Neural progenitor cell (in vitro differentiated cells): ENCODE results near the gene ING5. TPM values are rescaled to one million over a fixed set of nuclear protein-coding genes. Genes with fewer than 3 reads are reported as not detected.

Experiments
- DNase-seq: peaks from one replicate; pipeline ENCODE4 v3.0.0-alpha.2; 2016; ENCODE audit warnings: low spot score
- H2AFZ ChIP-seq: fragments of 200-600 bp; sonication (generic); replicated peaks from 2 replicates; pipeline ENCODE4 v1.6.1; 2016; ENCODE audit warnings: antibody characterized with exemption
- H3F3A ChIP-seq: fragments of 200-600 bp; sonication (generic); 2 replicates; pipeline ENCODE4 v1.6.1; 2016; ENCODE audit warnings: antibody characterized with exemption, low read depth
- H3K27ac ChIP-seq: fragments of 200-600 bp; sonication (generic); 2 replicates; pipeline ENCODE4 v1.5.1; 2016; ENCODE audit warnings: mild to moderate bottlenecking
- H3K27me3 ChIP-seq: fragments of 200-600 bp; sonication (generic); 2 replicates; pipeline ENCODE4 v1.6.1; 2016; ENCODE audit warnings: mild to moderate bottlenecking, moderate library complexity
- H3K36me3 ChIP-seq: fragments of 200-600 bp; sonication (generic); 2 replicates; pipeline ENCODE4 v1.5.1; 2016
- H3K4me1 ChIP-seq: fragments of 200-600 bp; sonication (generic); 2 replicates; pipeline ENCODE4 v1.6.1; 2016; ENCODE audit warnings: mixed run types
- H3K4me2 ChIP-seq: fragments of 200-600 bp; sonication (generic); 2 replicates; pipeline ENCODE4 v1.6.1; 2016
- H3K4me3 ChIP-seq: fragments of 200-600 bp; sonication (generic); 2 replicates; pipeline ENCODE4 v1.5.1; 2016
- H3K79me2 ChIP-seq: fragments of 200-600 bp; sonication (generic); 2 replicates; pipeline ENCODE4 v1.6.1; 2016; ENCODE audit warnings: low read depth
- H3K9ac ChIP-seq: fragments of 200-600 bp; sonication (generic); 2 replicates; pipeline ENCODE4 v1.6.1; 2016
- H3K9me3 ChIP-seq: fragments of 200-600 bp; sonication (generic); 2 replicates; pipeline ENCODE4 v1.5.1; 2016; ENCODE audit warnings: low read depth
- H4K20me1 ChIP-seq: fragments of 200-600 bp; sonication (generic); 2 replicates; pipeline ENCODE4 v1.6.1; 2016; ENCODE audit warnings: low read depth
- H3K27ac Mint-ChIP-seq: 3 replicates; pipeline ENCODE4 v1.8.0; 2021; ENCODE audit warnings: mixed read lengths
- H3K27me3 Mint-ChIP-seq: 2 replicates; pipeline ENCODE4 v1.8.0; 2022; ENCODE audit warnings: low read depth, mild to moderate bottlenecking, inconsistent platforms, moderate library complexity, mixed read lengths; ENCODE audit not compliant: insufficient read depth
- H3K36me3 Mint-ChIP-seq: 3 replicates; pipeline ENCODE4 v1.8.0; 2021; ENCODE audit warnings: mixed read lengths
- H3K4me1 Mint-ChIP-seq: 3 replicates; pipeline ENCODE4 v1.8.0; 2021; ENCODE audit warnings: mixed read lengths
- H3K4me3 Mint-ChIP-seq: 3 replicates; pipeline ENCODE4 v1.8.0; 2021; ENCODE audit warnings: mild to moderate bottlenecking, moderate library complexity, mixed read lengths
- H3K9me3 Mint-ChIP-seq: 3 replicates; pipeline ENCODE4 v1.8.0; 2020; ENCODE audit warnings: mixed read lengths
- CTCF ChIP-seq: fragments of 200-600 bp; sonication (generic); IDR thresholded peaks from 2 replicates; pipeline ENCODE4 v1.5.1; 2017; ENCODE audit warnings: antibody characterized with exemption, mild to moderate bottlenecking
- EZH2 ChIP-seq: fragments of 200-600 bp; sonication (generic); IDR thresholded peaks from 2 replicates; pipeline ENCODE4 v1.6.1; 2017; ENCODE audit warnings: antibody characterized with exemption, mild to moderate bottlenecking, moderate library complexity
- EZH2phosphoT487 ChIP-seq: fragments of 200-600 bp; sonication (generic); IDR thresholded peaks from 2 replicates; pipeline ENCODE4 v1.6.1; 2017; ENCODE audit warnings: antibody characterized with exemption
- total RNA-seq: library from RNA; depleted of rRNA; stranded (reverse); fragments of >200 nt; gene quantifications from 2 replicates; pipeline ENCODE4 v1.2.3, GENCODE V29; 2015; ENCODE audit warnings: low replicate concordance

The ING5 gene
- 38.2 and 49.0 TPM in 2 replicates for total RNA-seq

- peak within 1 kb of the TSS; percentile 91 for H3K4me3 Mint-ChIP-seq
- no peak for TF ChIP-seq EZH2
- no peak for TF ChIP-seq CTCF
- TF ChIP-seq EZH2phosphoT487, result no peak
- peak within 1 kb of the TSS; percentile 26 for H2AFZ ChIP-seq
- H3F3A ChIP-seq, result peaks cover 7% of the 10 kb centered on the region
- peak; percentile 98 for DNase-seq
- peaks cover 10% of the 10 kb centered on the region for H3K9me3 Mint-ChIP-seq
- peak within 1 kb of the TSS; percentile 50 for H3K9ac ChIP-seq
- peaks cover 15% of the 10 kb centered on the region for H3K36me3 ChIP-seq
- H3K4me3 ChIP-seq, result peak within 1 kb of the TSS; percentile 100
- peaks cover 39% of the 10 kb centered on the region for H3K79me2 ChIP-seq
- no peak within 1 kb of the TSS for H3K27ac Mint-ChIP-seq
- peaks cover 8% of the 10 kb centered on the region for H3K27me3 Mint-ChIP-seq
- H3K9me3 ChIP-seq, result no peaks in the 10 kb centered on the region
- H3K4me1 Mint-ChIP-seq, result peaks cover 9% of the 10 kb centered on the region
- peaks cover 22% of the 10 kb centered on the region for H3K36me3 Mint-ChIP-seq
- peak within 1 kb of the TSS; percentile 94 for H3K27ac ChIP-seq
- H3K4me2 ChIP-seq, result peak within 1 kb of the TSS; percentile 87
- peaks cover 14% of the 10 kb centered on the region for H4K20me1 ChIP-seq
- no peaks in the 10 kb centered on the region for H3K27me3 ChIP-seq
- peaks cover 8% of the 10 kb centered on the region for H3K4me1 ChIP-seq
Measured at GRCh38 chr2:241701399-241702154, at the start of gene ING5. Gene ING5 (plus strand): TSS chr2:241702039. CDS start chr2:241702066, 27 bp downstream.

- H3K4me1 Mint-ChIP-seq, result peaks cover 4% of the 10 kb centered on the region
- Histone ChIP-seq H3K79me2 (peaks cover 51% of the 10 kb centered on the region), H4K20me1 (peaks cover 44% of the 10 kb centered on the region), H2AFZ (no peak overlapping the region), H3K4me1 (peaks cover 9% of the 10 kb centered on the region), H3K27me3 (no peaks in the 10 kb centered on the region), H3K9me3 (no peaks in the 10 kb centered on the region), H3F3A (peaks cover 6% of the 10 kb centered on the region), H3K4me3 (no peak overlapping the region), H3K9ac (no peak overlapping the region), H3K36me3 (no peaks in the 10 kb centered on the region), H3K4me2 (no peak overlapping the region), H3K27ac (no peak overlapping the region)
- peak overlapping the region; percentile 89 for H3K27ac Mint-ChIP-seq
- no peaks in the 10 kb centered on the region for H3K27me3 Mint-ChIP-seq
- no peak overlapping the region for H3K4me3 Mint-ChIP-seq
- no peak for DNase-seq
- no peaks in the 10 kb centered on the region for H3K9me3 Mint-ChIP-seq
- H3K36me3 Mint-ChIP-seq, result peaks cover 14% of the 10 kb centered on the region
- TF ChIP-seq CTCF (no peak), EZH2phosphoT487 (no peak), EZH2 (no peak)
Measured at GRCh38 chr2:241652142-241652541, 49.7 kb upstream of the ING5 start.

- Mint-ChIP-seq H3K27ac (no peak overlapping the region), H3K4me3 (no peak overlapping the region), H3K27me3 (no peaks in the 10 kb centered on the region), H3K4me1 (peaks cover 4% of the 10 kb centered on the region), H3K9me3 (no peaks in the 10 kb centered on the region), H3K36me3 (peaks cover 17% of the 10 kb centered on the region)
- H2AFZ ChIP-seq, result no peak overlapping the region
- H3K9me3 ChIP-seq, result no peaks in the 10 kb centered on the region
- peaks cover 46% of the 10 kb centered on the region for H3K79me2 ChIP-seq
- peaks cover 6% of the 10 kb centered on the region for H3F3A ChIP-seq
- TF ChIP-seq EZH2 (no peak), EZH2phosphoT487 (no peak), CTCF (no peak)
- H3K36me3 ChIP-seq, result no peaks in the 10 kb centered on the region
- peaks cover 9% of the 10 kb centered on the region for H3K4me1 ChIP-seq
- H3K27ac ChIP-seq, result no peak overlapping the region
- H3K9ac ChIP-seq, result no peak overlapping the region
- no peak for DNase-seq
- H3K27me3 ChIP-seq, result no peaks in the 10 kb centered on the region
- no peak overlapping the region for H3K4me3 ChIP-seq
- peaks cover 40% of the 10 kb centered on the region for H4K20me1 ChIP-seq
- no peak overlapping the region for H3K4me2 ChIP-seq
Measured at GRCh38 chr2:241652722-241653121, 49.1 kb upstream of the ING5 start.
